WTC11 (cell line): ENCODE data around the gene PTPRN2. TPM values are rescaled to one million over a fixed set of nuclear protein-coding genes. Genes with fewer than 3 reads are reported as not detected.

Experiments used
- ATAC-seq: fragments of 200-7000 bp; cut with Tn5 transposase; 2 replicates; pipeline ENCODE4 v1.10.0; 2021; ENCODE audit warnings: mild to moderate bottlenecking, moderate library complexity
- CTCF ChIA-PET: fragments of 300-600 bp; sonication (Branson Sonifier 250); formaldehyde crosslinking; loops from one replicate; lab custom pipeline; 2021; ENCODE audit warnings: antibody characterized with exemption; lab: Charles Lee
- POLR2A ChIA-PET: fragments of 350-600 bp; sonication (Branson Sonifier 250); formaldehyde crosslinking; loops from one replicate; lab custom pipeline; 2021; ENCODE audit warnings: antibody characterized with exemption; lab: Charles Lee
- DNase-seq: peaks from one replicate; pipeline ENCODE4 v3.0.0; 2021; ENCODE audit warnings: low spot score
- H3K27ac Mint-ChIP-seq: 2 replicates; pipeline ENCODE4 v1.8.0; 2021; ENCODE audit warnings: mixed read lengths
- H3K27me3 Mint-ChIP-seq: 2 replicates; pipeline ENCODE4 v1.8.0; 2021; ENCODE audit warnings: low read depth, mild to moderate bottlenecking, moderate library complexity, mixed read lengths
- H3K36me3 Mint-ChIP-seq: 2 replicates; pipeline ENCODE4 v1.8.0; 2021; ENCODE audit warnings: mixed read lengths
- H3K4me1 Mint-ChIP-seq: 2 replicates; pipeline ENCODE4 v1.8.0; 2022; ENCODE audit warnings: mixed read lengths
- H3K4me3 Mint-ChIP-seq: 2 replicates; pipeline ENCODE4 v1.8.0; 2021; ENCODE audit warnings: mild to moderate bottlenecking, moderate library complexity, mixed read lengths
- H3K9me3 Mint-ChIP-seq: 2 replicates; pipeline ENCODE4 v1.8.0; 2021; ENCODE audit warnings: mixed read lengths
- AR ChIP-seq: fragments of 250-450 bp; sonication (Bioruptor Pico); IDR thresholded peaks from 2 replicates; pipeline ENCODE4 v1.9.0; 2021; ENCODE audit warnings: mild to moderate bottlenecking
- ATF2 ChIP-seq: sonication (generic); formaldehyde crosslinking; IDR thresholded peaks from 2 replicates; pipeline ENCODE4 v1.8.1; 2022; ENCODE audit warnings: low read depth, missing genetic modification reagents, borderline replicate concordance
- ATF3 ChIP-seq: sonication (generic); formaldehyde crosslinking; conservative IDR thresholded peaks from 2 replicates; pipeline ENCODE4 v1.8.1; 2022; ENCODE audit warnings: mild to moderate bottlenecking, missing genetic modification reagents
- ATF6 ChIP-seq: sonication (generic); formaldehyde crosslinking; IDR thresholded peaks from 2 replicates; pipeline ENCODE4 v1.8.1; 2023; ENCODE audit warnings: mild to moderate bottlenecking, missing genetic modification reagents
- CBFB ChIP-seq: sonication (generic); formaldehyde crosslinking; IDR thresholded peaks from 2 replicates; pipeline ENCODE4 v1.8.1; 2022; ENCODE audit warnings: mild to moderate bottlenecking, low read depth, missing genetic modification reagents
- CTCF ChIP-seq: fragments of 200-600 bp; IDR thresholded peaks from 2 replicates; pipeline ENCODE4 v1.8.0; 2022; ENCODE audit warnings: antibody characterized with exemption
- E2F4 ChIP-seq: sonication (generic); formaldehyde crosslinking; IDR thresholded peaks from 2 replicates; pipeline ENCODE4 v1.8.1; 2022; ENCODE audit warnings: low read depth, mild to moderate bottlenecking, moderate library complexity, missing genetic modification reagents, borderline replicate concordance
- ELF4 ChIP-seq: sonication (generic); formaldehyde crosslinking; IDR thresholded peaks from 2 replicates; pipeline ENCODE4 v1.8.1; 2022; ENCODE audit warnings: low read depth, mild to moderate bottlenecking, moderate library complexity, missing genetic modification reagents
- ESRRA ChIP-seq: sonication (generic); formaldehyde crosslinking; IDR thresholded peaks from 2 replicates; pipeline ENCODE4 v1.8.1; 2022; ENCODE audit warnings: mild to moderate bottlenecking, missing genetic modification reagents, borderline replicate concordance
- GABPB1 ChIP-seq: sonication (generic); formaldehyde crosslinking; IDR thresholded peaks from 2 replicates; pipeline ENCODE4 v1.8.1; 2023; ENCODE audit warnings: mild to moderate bottlenecking, missing genetic modification reagents
- GTF2I ChIP-seq: fragments of 250-450 bp; sonication (Bioruptor Pico); conservative IDR thresholded peaks from 2 replicates; pipeline ENCODE4 v1.4.0; 2021; ENCODE audit warnings: mild to moderate bottlenecking
- KAT7 ChIP-seq: sonication (generic); formaldehyde crosslinking; IDR thresholded peaks from 2 replicates; pipeline ENCODE4 v1.8.1; 2023; ENCODE audit warnings: missing genetic modification reagents, mild to moderate bottlenecking, borderline replicate concordance
- MXD4 ChIP-seq: fragments of 250-450 bp; sonication (Bioruptor Pico); IDR thresholded peaks from 2 replicates; pipeline ENCODE4 v1.8.0; 2021; ENCODE audit warnings: mild to moderate bottlenecking, moderate library complexity, borderline replicate concordance
- NFYB ChIP-seq: sonication (generic); formaldehyde crosslinking; conservative IDR thresholded peaks from 2 replicates; pipeline ENCODE4 v1.8.0; 2022; ENCODE audit warnings: low read depth, missing genetic modification reagents
- OVOL2 ChIP-seq: fragments of 250-450 bp; sonication (Bioruptor Pico); IDR thresholded peaks from 2 replicates; pipeline ENCODE4 v1.9.0; 2021; ENCODE audit warnings: mild to moderate bottlenecking, borderline replicate concordance
- PRDM15 ChIP-seq: sonication (generic); formaldehyde crosslinking; IDR thresholded peaks from 2 replicates; pipeline ENCODE4 v1.8.0; 2022; ENCODE audit warnings: missing genetic modification reagents
- PREB ChIP-seq: sonication (generic); formaldehyde crosslinking; IDR thresholded peaks from 2 replicates; pipeline ENCODE4 v1.8.1; 2022; ENCODE audit warnings: mild to moderate bottlenecking, missing genetic modification reagents, moderate library complexity, borderline replicate concordance
- PRRX2 ChIP-seq: fragments of 250-450 bp; sonication (Bioruptor Pico); IDR thresholded peaks from 2 replicates; pipeline ENCODE4 v1.8.0; 2021; ENCODE audit warnings: mild to moderate bottlenecking
- RELA ChIP-seq: sonication (generic); formaldehyde crosslinking; IDR thresholded peaks from 2 replicates; pipeline ENCODE4 v1.8.1; 2022; ENCODE audit warnings: missing genetic modification reagents, mild to moderate bottlenecking, borderline replicate concordance
- RORB ChIP-seq: fragments of 250-450 bp; sonication (Bioruptor Pico); IDR thresholded peaks from 2 replicates; pipeline ENCODE4 v1.9.0; 2021; ENCODE audit warnings: mild to moderate bottlenecking
- TCF7 ChIP-seq: sonication (generic); formaldehyde crosslinking; IDR thresholded peaks from 2 replicates; pipeline ENCODE4 v1.8.0; 2022; ENCODE audit warnings: mild to moderate bottlenecking, low read depth, missing genetic modification reagents, moderate library complexity
- ZNF232 ChIP-seq: sonication (generic); formaldehyde crosslinking; IDR thresholded peaks from 2 replicates; pipeline ENCODE4 v1.8.0; 2022; ENCODE audit warnings: mild to moderate bottlenecking, missing genetic modification reagents
- total RNA-seq: library from RNA; stranded (reverse); gene quantifications from 3 replicates; pipeline ENCODE4 v1.2.3, GENCODE V29; 2021

Gene PTPRN2
- total RNA-seq, 1 experiment from 2014 or later = 4.7 TPM

GRCh38 chr7:158388072-158388471 lies 199.6 kb downstream of the PTPRN2 start (continued):
- TF ChIP-seq AR (CRISPR knock-in tag) (no peak), NFYB (CRISPR knock-in tag) (no peak), GTF2I (CRISPR knock-in tag) (no peak), OVOL2 (CRISPR knock-in tag) (no peak), ESRRA (CRISPR knock-in tag) (no peak), CBFB (CRISPR knock-in tag) (no peak)

- Mint-ChIP-seq H3K4me1 (peaks cover 27% of the 10 kb centered on the region), H3K27ac (no peak overlapping the region), H3K9me3 (peaks cover 4% of the 10 kb centered on the region; the same call in 1 of the 2 replicates), H3K36me3 (peaks cover under 1% of the 10 kb centered on the region), H3K4me3 (no peak overlapping the region), H3K27me3 (no peaks in the 10 kb centered on the region)
- ATAC-seq (no peak), DNase-seq (no peak)
- ChIA-PET POLR2A (no interaction called here), CTCF (interaction anchor here (1.2 kb wide), 1 partner anchor 10 kb away, joined by 3 read pairs; no protein-coding TSS in a partner anchor)
- TF ChIP-seq PRRX2 (CRISPR knock-in tag) (no peak), ZNF232 (CRISPR knock-in tag) (no peak), ATF3 (CRISPR knock-in tag) (no peak), MXD4 (no peak), GTF2I (CRISPR knock-in tag) (no peak), CBFB (CRISPR knock-in tag) (no peak), TCF7 (CRISPR knock-in tag) (no peak), NFYB (CRISPR knock-in tag) (no peak), ATF2 (CRISPR knock-in tag) (no peak), CTCF (no peak), ELF4 (CRISPR knock-in tag) (no peak), PREB (CRISPR knock-in tag) (no peak), RORB (CRISPR knock-in tag) (no peak), RELA (no peak), PRDM15 (no peak), GABPB1 (CRISPR knock-in tag) (no peak), E2F4 (no peak), ATF6 (no peak), KAT7 (CRISPR knock-in tag) (no peak)
Measured at GRCh38 chr7:158387546-158387891, 200.1 kb downstream of the PTPRN2 start.
